ENCODE measurements around the gene CABLES1.
"Not testable (repeated sequence)": the region's sequence is repeated elsewhere in the genome, so short reads cannot be mapped to it uniquely, and the experiment has no call there.

The CABLES1 gene

DNA sequence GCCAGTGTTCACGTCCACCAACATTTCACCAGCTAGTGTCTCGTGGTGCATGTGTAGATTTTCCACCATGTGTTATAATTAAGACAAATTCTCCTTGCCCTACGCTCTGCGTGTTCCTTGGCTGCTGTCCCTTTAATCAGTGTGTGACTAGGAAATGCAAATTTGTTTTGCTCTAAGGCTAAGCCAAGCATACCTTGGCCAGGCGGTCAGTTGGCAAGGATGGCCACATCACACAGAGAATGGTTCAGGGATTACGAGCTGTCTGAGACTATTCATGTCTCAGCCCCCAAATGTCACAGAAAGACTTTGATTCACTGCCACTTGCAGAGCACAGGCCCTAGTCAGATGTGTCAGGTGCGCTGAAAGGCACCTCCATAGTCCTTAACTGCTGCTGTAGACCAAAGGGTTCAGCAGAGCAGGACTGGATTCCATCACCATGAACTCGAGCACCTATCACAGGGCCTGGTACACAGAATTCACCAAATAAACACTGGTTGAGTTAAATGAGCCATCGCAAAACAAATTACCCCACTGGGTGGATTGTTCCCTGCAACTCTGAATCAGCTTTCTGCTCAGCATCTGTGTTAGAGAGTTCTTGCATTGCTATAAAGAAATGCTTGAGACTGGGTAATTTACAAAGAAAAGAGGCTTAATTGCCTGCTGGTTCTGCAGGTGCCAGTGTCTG lies 128.4 kb downstream of the CABLES1 start:
- ChIA-PET CTCF (no interaction called here), POLR2A (ENCODE audit: low non-redundant PET) (no interaction called here)
- no peak overlapping the region for H3K27ac ChIP-seq
- TF ChIP-seq, protein P1, sequence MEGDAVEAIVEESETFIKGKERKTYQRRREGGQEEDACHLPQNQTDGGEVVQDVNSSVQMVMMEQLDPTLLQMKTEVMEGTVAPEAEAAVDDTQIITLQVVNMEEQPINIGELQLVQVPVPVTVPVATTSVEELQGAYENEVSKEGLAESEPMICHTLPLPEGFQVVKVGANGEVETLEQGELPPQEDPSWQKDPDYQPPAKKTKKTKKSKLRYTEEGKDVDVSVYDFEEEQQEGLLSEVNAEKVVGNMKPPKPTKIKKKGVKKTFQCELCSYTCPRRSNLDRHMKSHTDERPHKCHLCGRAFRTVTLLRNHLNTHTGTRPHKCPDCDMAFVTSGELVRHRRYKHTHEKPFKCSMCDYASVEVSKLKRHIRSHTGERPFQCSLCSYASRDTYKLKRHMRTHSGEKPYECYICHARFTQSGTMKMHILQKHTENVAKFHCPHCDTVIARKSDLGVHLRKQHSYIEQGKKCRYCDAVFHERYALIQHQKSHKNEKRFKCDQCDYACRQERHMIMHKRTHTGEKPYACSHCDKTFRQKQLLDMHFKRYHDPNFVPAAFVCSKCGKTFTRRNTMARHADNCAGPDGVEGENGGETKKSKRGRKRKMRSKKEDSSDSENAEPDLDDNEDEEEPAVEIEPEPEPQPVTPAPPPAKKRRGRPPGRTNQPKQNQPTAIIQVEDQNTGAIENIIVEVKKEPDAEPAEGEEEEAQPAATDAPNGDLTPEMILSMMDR (conservative IDR thresholded peaks at IDR 0.05; ENCODE audit: low read depth) = no peak
- no peak for DNase-seq (ENCODE audit: low spot score)

DNA sequence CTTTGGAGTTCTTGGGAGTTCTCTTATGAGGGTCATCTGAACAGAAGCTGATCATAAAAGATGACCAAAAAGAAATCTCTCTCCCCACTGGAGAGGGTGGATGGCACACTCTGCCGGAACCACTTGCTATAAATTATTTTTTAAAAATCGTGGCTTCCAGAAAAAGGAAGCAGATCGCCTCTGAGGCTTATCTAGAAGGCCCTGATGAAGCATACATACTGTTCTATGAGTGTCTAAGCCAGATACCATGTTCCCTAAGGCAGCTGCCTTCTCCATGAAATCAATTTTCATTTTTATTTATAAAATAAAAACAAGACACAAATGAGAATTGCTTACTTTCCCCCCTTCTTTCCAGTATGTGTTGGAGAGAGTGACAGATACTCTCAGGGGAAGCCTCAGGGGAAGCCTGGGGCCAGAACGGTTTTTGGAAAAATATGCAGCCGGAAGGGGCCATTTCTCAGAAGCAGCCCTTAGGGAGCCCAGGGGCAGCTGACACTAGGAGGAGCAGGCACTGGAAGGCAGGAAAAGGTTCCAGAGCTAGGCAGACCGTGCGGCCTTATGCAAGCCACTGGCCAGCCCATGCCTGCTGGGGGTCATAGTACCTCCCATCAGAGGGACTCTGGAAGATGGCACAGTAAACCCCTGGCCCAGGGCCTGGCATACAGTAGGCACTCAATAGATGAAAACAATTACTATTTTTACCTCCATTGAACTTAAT lies 130.6 kb downstream of the CABLES1 start:
- ChIA-PET POLR2A (ENCODE audit: low non-redundant PET) (no interaction called here), CTCF (no interaction called here)
- no peak overlapping the region for H3K27ac ChIP-seq
- no peak for DNase-seq (ENCODE audit: low spot score)
- TF ChIP-seq, protein P1 (conservative IDR thresholded peaks at IDR 0.05; ENCODE audit: low read depth) = no peak

DNA sequence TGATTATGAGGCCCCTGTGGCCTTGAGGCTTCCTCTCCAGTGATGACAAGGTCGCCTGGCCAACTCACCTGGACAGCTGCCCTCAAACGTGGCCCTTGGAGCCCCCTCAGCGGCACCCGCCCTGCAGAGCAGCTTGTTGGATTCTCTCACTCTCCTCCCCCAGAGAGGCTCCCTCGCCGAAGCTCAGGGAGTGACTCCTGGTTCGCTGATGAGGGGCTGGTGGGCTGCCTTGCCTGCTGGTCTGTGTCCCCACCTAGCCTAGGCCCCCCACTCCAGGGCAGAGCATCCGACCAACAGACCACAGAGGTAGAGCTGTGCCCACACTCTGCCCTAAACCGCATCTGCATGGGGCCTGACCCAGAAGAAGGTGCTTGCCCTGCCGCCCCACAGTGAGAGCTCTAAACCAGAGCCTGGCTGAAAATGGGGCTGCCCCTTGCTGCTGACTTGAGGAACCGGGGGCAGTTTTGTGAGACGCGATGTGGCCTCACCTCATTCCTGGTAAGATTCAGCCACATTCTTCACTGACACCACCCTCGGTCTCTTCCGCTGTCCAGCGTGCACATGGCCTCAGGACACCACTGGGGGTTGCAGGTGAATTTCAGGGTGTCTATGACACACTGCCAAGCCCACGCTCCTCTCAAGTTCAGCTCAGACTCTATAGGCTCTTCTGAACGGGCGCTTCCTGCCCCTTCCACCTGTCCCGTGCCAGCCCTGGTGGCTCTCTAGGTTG lies 131.6 kb downstream of the CABLES1 start:
- TF ChIP-seq, protein P1 (conservative IDR thresholded peaks at IDR 0.05; ENCODE audit: low read depth) = no peak
- CTCF ChIA-PET = no interaction called here
- no peak overlapping the region for H3K27ac ChIP-seq
- POLR2A ChIA-PET (ENCODE audit: low non-redundant PET) = no interaction called here
- DNase-seq (ENCODE audit: low spot score) = no peak

DNA sequence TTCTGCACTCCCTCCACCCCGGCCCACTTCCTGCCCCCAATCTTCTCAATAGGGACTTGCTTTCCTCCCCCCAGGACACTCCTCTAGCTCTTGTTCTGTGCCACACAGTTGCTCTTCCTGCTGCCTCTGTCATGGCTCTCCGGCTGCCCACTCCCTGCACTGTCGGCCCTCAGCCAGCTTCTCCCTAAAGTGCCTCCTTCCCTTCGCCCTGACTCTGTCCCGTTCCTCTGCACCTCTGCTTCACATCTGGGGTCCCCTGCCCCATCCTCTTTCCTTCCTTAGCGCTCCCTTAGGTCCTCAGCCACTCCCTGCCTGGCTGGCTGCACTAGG lies 132.1 kb downstream of the CABLES1 start:
- DNase-seq (ENCODE audit: low spot score) = no peak
- CTCF ChIA-PET = no interaction called here
- TF ChIP-seq, protein P1 (conservative IDR thresholded peaks at IDR 0.05; ENCODE audit: low read depth) = no peak
- no peak overlapping the region for H3K27ac ChIP-seq
- POLR2A ChIA-PET (ENCODE audit: low non-redundant PET) = no interaction called here

DNA sequence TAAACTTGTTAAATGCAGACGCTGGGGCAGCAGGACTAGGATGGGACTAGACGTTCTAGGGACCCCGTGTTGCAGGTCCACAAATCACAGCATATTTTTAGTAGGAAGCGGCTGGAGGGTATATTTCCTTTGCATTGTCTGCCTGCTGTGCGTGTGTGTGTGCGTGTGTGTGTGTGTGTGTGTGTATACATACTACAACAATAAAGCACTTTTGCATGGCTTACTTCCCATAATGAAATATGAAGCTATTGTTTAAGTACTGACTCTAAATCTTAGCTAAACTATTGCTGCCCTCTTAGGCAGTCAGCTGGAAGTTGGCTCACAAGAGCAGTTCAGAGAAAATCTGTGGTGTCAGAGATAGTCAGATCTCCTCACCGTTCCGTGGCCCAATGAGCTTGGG lies 133.4 kb downstream of the CABLES1 start:
- ChIA-PET POLR2A (ENCODE audit: low non-redundant PET) (no interaction called here), CTCF (no interaction called here)
- no peak overlapping the region for H3K27ac ChIP-seq
- TF ChIP-seq, protein P1 (conservative IDR thresholded peaks at IDR 0.05; ENCODE audit: low read depth) = no peak
- no peak for DNase-seq (ENCODE audit: low spot score)

DNA sequence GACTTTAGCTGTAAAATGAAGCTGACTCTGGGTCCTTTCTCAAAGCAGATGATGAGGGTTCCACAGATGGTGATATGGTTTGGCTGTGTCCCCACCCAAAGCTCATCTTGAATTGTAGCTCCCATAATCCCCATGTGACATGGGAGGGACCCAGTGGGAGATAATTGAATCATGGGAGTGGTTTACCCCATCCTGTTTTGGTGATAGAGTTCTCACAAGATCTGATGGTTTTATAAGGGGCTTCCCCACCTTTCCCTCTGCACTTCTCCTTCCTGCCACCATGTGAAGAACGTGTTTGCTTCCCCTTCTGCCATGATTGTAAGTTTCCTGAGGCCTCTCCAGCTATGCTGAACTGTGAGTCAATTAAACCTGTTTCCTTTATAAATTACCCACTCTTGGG lies 133.8 kb downstream of the CABLES1 start:
- DNase-seq (ENCODE audit: low spot score); CTCF ChIA-PET; POLR2A ChIA-PET (ENCODE audit: low non-redundant PET); H3K27ac ChIP-seq: not testable (repeated sequence)

DNA sequence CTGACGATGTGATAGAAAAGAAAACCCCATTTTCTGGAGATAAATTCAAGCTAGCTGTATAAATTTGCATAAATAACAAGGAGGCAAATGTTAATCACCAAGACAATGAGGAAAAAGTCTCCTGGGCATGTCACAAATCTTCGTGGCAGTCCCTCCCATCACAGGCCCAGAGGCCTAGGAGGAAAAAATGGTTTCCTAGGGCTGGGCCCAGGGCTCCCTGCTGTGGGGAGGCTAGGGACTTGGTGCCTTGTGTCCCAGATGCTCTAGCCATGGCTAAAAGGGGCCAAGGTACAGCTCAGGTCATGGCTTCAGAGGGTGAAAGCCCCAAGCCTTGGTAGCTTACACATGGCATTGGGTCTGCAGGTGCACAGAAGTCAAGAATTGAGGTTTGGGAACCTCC lies 134.6 kb downstream of the CABLES1 start:
- no peak overlapping the region for H3K27ac ChIP-seq
- POLR2A ChIA-PET (ENCODE audit: low non-redundant PET) = no interaction called here
- CTCF ChIA-PET = no interaction called here
- DNase-seq (ENCODE audit: low spot score) = no peak
- TF ChIP-seq, protein P1 (conservative IDR thresholded peaks at IDR 0.05; ENCODE audit: low read depth) = no peak
